ENCODE results near the gene KRT2.

DNA sequence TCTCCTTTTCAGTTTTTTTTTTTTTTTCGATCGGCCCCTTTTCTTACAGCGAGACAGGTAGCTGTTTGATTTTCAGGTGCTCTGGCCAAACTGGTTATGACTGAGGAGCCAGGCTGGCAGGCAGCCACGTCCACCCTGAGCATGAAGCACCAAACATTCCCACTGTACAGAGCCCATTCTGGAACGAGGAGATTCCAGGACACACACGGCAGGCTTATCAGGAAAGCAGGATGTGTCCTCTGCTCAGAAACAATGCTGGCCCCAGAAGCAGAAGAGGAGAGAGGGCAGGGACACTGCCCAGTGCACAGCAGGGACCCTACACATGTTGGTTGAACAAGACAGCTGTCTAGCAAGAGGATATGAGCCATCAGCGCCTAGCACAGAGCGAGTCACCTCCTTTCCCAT is 3.7 kb upstream of the KRT2 start:
- TF ChIP-seq, protein P1, sequence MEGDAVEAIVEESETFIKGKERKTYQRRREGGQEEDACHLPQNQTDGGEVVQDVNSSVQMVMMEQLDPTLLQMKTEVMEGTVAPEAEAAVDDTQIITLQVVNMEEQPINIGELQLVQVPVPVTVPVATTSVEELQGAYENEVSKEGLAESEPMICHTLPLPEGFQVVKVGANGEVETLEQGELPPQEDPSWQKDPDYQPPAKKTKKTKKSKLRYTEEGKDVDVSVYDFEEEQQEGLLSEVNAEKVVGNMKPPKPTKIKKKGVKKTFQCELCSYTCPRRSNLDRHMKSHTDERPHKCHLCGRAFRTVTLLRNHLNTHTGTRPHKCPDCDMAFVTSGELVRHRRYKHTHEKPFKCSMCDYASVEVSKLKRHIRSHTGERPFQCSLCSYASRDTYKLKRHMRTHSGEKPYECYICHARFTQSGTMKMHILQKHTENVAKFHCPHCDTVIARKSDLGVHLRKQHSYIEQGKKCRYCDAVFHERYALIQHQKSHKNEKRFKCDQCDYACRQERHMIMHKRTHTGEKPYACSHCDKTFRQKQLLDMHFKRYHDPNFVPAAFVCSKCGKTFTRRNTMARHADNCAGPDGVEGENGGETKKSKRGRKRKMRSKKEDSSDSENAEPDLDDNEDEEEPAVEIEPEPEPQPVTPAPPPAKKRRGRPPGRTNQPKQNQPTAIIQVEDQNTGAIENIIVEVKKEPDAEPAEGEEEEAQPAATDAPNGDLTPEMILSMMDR (conservative IDR thresholded peaks at IDR 0.05), result no peak
- no peak for TF ChIP-seq ZFX (IDR thresholded peaks at IDR 0.05)
